HG03039 (cell line): ENCODE data around the gene PPP1CB.

Experiments
- ATAC-seq: cut with Tn5 transposase; IDR thresholded peaks from one replicate; pipeline ENCODE4 v1.9.1; 2021; ENCODE audit warnings: mild to moderate bottlenecking, moderate library complexity; ENCODE audit not compliant: unreplicated experiment

The PPP1CB gene

DNA sequence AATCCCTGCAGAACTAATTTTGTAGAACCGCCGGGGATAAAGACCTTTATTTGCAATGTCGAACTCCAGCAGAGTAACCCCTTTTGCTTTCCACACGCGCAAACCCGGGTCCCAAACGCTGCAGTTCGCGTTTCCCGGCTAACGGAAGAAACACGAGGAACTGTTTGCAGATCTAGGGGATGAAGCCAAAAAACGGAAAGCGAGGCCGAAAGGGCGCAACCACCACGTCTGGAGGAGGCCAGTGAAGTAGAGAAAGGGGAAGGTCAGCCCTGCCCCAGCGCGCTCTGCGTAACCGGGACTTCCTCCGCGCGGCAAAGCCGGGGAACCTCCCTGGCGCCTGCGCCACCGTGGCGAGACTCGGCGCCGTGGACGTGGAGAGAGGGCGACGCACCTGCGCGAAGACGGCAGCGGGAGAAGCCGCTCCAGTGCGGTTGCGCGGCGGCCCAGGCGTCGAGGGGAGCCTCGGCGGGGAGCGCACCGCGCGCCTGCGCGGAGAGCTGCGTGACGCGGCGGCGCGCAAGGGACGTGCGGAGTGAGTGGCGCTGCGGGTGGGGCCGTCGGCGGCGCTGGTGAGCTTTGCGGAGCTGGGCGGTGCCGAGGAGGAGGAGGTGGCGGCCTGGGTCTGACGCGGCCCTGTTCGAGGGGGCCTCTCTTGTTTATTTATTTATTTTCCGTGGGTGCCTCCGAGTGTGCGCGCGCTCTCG lies at the start of gene PPP1CB:
TSS of gene PPP1CB (plus strand) at position 579 of the 704 bp plus-strand sequence. CDS start 295 bp downstream, outside the sequence.
- peak; percentile 88 for ATAC-seq

DNA sequence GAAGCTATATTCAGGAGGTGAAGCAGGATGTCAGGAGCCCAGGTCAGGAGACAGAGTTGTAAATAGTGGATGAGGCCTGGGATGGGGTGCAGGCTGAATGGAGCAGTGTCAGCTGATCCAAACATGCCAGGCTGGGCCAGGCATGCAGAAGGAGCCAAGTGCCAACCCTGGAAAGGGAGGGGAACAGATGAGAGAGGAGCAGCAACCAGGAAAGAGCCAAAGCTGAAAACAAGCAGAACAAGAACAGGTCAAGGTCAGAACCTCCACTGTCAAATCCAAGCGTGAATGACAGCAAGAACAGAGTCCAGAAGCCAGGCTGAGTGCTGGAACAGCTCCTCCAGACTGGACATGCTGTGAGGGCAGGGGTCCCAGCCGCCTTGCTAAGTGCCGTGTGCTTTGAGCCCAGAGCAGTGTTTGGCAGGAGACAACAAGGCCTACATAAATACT lies 49.2 kb upstream of the PPP1CB start:
- no peak for ATAC-seq

- no peak for ATAC-seq
Observed at GRCh38 chr2:28702878-28703277, 48.8 kb upstream of the PPP1CB start.

- no peak for ATAC-seq
Observed at GRCh38 chr2:28704621-28705020, 47.0 kb upstream of the PPP1CB start.

DNA sequence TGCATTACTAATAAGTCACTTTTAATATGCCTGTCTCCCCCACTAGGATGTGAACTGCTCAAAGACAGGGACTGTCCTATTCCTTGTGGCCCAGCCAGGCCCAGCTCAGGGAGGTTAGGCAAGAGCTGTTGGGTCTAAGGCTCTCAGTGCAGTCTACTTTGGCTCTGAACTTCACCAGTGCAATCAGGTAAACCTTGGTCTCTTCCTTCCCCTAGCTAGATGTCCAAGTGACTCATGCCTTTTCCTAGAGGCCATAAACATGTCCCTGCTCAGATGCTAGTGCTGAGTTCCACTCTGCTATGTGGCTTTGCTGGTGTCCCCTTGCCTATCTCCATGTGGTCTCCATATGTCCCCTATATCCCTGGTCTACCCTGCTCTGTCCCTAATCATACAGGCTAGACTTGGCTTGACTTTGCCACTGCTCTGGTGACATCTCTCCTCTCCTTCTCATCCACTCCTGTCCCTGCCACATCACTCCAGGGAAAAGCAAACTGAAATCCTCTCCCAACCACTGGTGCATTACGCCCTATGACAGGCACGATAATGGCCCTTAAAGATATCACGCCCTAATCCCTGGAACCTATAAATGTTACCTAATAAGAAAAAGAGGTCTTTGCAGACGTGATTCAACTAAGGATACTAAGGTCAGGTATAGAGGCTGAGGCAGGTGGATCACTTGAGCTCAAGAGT lies 45.7 kb upstream of the PPP1CB start:
- no peak for ATAC-seq

- no peak for ATAC-seq
Observed at GRCh38 chr2:28707592-28707991, 44.0 kb upstream of the PPP1CB start.

DNA sequence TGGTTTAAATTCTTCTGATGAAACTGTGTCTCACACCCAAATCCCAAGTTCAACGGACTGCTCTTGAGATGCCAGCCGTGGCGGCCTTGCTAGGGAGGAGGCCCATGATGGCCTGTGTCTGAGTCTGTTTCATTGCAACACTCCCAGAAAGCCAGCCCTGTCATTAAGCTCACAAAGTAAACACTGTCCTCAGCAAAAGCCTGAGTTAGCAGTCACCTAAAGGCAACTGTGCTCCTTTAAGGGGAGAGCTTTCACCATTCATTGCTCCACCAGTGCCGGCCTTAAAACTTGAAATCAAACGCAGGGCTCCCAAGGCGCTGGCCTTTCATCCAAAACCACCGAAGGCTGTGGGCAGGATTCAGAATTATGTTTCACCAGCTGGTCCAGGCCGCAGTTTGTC lies 42.5 kb upstream of the PPP1CB start:
- ATAC-seq = no peak

GRCh38 chr2:28710545-28710944 lies 41.1 kb upstream of the PPP1CB start:
- no peak for ATAC-seq

DNA sequence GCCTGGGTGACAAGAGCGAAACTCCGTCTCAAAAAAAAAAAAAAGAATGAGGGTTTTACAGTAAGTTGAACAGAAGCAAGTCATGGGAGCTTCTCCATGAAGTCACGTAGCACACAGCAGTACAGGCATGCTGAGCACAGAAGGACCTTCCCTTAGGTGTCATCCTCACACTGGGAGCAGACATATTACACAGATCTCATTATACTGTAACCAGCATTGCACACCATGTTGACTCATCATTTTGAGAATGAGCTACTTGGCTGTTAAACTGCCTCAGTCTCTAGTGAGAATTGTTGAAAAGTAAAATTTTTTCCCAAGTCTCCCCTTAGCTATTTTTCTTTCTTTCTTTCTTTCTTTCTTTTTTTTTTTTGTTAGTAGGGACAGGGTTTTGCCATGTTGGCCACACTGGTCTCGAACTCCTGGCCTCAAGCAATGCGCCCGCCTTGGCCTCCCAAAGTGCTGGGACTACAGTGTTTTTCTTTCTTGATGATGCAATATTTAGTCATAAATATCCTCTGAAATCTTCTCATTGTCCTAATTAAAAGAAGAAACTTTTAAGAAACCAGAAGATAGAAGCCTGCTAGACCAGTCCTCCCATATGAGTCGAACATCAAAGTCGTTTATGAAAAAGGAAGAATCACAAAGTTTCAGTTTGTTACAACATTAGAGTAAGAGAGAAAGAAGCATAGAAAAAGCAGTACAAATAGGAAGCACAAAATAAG lies 37.9 kb upstream of the PPP1CB start:
- ATAC-seq = no peak

GRCh38 chr2:28716265-28716865 lies 35.3 kb upstream of the PPP1CB start:
- ATAC-seq = no peak

DNA sequence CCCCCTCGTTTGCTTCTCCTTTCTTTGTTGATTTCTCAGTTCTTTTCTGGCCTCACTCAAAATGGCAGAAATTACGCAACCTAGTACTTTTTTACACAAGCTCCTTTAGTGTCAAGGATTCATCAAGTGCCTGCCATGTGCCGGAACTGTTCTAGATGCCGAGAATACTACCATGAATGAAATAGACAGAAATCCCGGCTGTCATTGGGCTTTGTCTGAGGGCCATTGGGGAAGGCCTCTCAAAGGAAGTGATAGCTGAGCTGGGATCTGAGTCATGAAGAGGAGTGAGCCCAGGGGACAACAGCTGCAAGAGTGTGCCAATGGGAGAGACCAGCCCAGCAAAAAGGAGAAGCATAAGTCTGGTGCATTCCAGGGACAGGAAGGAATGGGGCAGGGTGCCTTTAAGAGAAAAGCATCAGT lies 34.3 kb upstream of the PPP1CB start:
- no peak for ATAC-seq

DNA sequence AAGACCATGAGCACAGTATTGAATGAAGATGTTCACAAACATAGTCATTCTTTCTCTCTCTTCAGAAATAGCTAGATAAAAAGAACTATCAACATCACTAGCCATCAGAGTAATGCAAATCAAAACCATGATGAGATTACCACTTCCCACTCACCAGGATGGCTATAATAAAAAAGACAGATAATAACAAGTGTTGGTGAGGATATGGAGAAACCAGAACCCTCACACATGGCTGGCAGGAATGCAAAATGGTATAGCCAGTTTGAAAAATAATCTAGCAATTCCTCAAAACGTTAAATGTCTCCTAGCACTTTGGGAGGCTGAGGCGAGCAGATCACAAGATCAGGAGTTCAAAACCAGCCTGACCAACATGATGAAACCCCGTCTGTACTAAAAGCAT lies 31.3 kb upstream of the PPP1CB start:
- ATAC-seq = no peak

- no peak for ATAC-seq
Observed at GRCh38 chr2:28721601-28722191, 29.9 kb upstream of the PPP1CB start.

- no peak for ATAC-seq
Observed at GRCh38 chr2:28725021-28725711, 26.5 kb upstream of the PPP1CB start.

DNA sequence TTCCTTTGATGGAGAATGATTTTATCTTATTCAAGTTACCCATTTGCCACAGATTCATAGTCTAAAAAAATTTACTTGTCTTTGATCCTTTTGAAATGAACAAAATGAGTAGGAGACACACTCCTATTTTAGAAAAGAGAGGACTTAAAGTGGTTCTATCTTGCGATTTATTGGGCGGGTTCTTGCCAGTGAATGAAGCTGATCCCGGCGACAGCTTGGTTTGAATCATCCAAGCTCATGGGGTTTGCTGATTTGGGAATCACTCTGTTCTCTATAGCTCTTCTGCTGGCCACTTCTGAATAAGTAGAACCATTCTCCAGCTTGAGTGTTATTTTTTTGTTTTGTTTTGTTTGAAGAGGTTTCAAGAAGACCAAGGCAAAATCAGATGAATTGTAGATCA lies 25.5 kb upstream of the PPP1CB start:
- ATAC-seq = no peak

DNA sequence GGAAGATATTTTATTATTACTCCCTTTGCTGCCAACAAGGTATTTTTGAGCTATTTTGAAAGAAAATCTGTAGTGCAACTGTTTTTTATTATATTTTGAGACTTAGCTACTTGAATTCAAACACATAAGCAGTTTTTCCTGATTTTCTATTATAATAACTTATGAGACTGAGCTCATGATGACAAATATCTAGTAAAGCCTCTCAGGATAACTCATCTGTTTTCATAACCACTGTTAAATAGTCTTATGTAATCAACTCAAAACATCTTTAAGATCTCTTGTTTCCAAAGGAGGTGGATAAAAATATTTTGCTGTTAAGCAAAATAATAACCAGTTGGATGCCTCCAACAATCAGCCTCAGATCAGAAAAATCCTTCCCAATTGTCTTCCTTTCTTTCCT lies 21.9 kb upstream of the PPP1CB start:
- ATAC-seq = no peak

- no peak for ATAC-seq
Observed at GRCh38 chr2:28730641-28731146, 20.9 kb upstream of the PPP1CB start.

DNA sequence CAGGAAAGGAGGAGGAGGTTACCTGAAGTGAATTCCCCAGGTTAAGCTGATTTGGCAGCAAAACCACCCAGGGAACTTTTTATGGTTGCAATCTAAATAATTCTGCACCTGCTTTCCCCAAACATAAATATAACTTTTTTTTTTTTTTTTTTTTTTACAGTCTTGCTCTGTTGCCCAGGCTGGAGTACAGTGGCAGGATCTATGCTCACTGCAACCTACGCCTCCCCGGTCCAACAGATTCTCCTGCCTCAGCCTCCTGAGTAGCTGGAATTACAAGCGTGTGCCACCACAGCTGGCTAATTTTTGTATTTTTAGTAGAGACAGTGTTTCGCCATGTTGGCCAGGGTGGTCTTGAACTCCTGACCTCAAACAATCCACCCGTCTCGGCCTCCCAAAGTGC lies 16.1 kb upstream of the PPP1CB start:
- ATAC-seq = no peak

- ATAC-seq = no peak
Observed at GRCh38 chr2:28736034-28736433, 15.6 kb upstream of the PPP1CB start.

GRCh38 chr2:28737655-28738054 lies 14.0 kb upstream of the PPP1CB start:
- ATAC-seq = no peak
